ENCODE results near the gene ZC3H12C.

ZC3H12C gene

DNA sequence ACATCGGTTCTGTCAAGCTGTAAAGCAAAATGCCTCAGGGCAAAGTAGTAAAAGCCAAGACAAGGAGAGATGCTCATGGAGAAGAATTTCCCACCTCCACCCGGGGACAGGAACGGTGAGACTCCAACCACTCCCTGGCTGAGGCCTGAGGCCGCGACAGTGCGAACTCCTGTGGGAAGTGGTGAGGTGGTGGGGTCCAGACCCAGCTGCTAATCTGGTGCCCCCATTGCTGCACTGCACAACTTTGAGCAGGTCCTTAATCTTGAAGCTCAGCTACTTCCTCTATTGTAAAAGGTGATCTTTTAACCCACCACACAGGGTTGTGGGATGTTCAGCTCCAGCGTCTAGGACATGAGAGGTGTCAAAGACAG lies 83.9 kb downstream of the ZC3H12C start:
- TF ChIP-seq, protein P1, sequence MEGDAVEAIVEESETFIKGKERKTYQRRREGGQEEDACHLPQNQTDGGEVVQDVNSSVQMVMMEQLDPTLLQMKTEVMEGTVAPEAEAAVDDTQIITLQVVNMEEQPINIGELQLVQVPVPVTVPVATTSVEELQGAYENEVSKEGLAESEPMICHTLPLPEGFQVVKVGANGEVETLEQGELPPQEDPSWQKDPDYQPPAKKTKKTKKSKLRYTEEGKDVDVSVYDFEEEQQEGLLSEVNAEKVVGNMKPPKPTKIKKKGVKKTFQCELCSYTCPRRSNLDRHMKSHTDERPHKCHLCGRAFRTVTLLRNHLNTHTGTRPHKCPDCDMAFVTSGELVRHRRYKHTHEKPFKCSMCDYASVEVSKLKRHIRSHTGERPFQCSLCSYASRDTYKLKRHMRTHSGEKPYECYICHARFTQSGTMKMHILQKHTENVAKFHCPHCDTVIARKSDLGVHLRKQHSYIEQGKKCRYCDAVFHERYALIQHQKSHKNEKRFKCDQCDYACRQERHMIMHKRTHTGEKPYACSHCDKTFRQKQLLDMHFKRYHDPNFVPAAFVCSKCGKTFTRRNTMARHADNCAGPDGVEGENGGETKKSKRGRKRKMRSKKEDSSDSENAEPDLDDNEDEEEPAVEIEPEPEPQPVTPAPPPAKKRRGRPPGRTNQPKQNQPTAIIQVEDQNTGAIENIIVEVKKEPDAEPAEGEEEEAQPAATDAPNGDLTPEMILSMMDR (IDR thresholded peaks at IDR 0.05; ENCODE audit: insufficient read depth, low read depth, low read length, missing control alignments) = no peak
- DNase-seq (ENCODE audit: low read depth) = no peak
- no peak overlapping the region for H3K4me3 ChIP-seq (ENCODE audit: low read depth, low read length)

DNA sequence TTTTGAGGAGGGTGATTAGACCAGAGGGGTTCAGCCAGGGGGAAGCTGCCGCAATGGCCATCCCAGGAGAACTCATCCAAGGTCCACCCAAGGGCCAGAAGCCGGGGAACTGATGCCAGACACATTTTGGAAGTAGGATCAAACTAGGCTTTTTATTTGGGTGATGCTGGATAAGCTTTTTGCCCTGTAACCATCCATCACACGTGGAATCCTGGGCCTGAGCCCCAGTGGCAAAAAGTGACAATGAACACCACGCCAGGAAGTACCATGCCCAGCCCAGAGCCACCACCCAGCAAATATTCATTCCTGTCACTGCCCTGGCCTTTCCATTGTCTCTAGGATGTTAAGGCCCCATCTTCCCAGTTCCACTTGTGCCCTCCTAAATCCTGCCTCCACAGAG lies 85.9 kb downstream of the ZC3H12C start:
- no peak for DNase-seq (ENCODE audit: low read depth)
- H3K4me3 ChIP-seq (ENCODE audit: low read depth, low read length) = no peak overlapping the region
- TF ChIP-seq, protein P1 (IDR thresholded peaks at IDR 0.05; ENCODE audit: insufficient read depth, low read depth, low read length, missing control alignments) = no peak

DNA sequence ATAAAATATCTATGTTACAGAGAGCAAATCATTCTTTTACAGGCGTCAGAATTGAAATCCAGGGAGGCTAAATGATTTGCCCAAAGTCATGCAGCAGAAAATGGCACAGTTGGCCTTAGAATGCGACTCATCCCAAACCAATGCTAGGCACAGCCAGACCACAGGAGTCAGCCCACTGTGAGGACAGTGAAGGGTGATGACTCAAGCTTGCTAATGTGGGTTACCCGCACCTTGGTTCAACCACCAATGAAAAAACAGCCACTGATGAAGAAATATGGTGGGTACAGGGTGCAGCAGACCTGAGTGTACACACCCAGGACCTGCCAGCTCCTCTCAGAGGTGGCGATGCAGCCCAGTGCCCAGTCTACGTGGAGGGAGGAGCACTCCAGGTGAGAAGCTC lies 89.7 kb downstream of the ZC3H12C start:
- TF ChIP-seq, protein P1 (IDR thresholded peaks at IDR 0.05; ENCODE audit: insufficient read depth, low read depth, low read length, missing control alignments) = no peak
- H3K4me3 ChIP-seq (ENCODE audit: low read depth, low read length) = no peak overlapping the region
- DNase-seq (ENCODE audit: low read depth) = no peak

DNA sequence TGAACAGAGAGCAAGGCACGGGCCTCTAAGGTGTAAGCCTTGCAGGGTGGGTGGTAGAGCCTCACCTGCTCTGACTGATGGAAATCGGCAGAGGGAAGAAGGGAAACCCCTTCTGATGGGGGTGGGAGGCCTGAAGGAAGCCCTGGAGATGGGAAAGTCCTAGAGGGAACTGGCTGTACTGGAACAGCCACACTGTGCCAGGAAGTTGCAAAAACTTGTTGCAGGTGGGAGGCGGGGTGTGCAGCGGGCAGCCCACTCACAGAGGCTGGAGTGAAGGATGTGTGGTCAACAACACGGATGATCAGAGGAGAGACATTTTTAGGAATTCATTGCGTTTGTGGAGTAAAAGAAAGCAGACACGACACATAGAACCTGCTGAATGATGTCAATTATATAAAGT lies 91.3 kb downstream of the ZC3H12C start:
- TF ChIP-seq, protein P1 (IDR thresholded peaks at IDR 0.05; ENCODE audit: insufficient read depth, low read depth, low read length, missing control alignments) = no peak
- no peak overlapping the region for H3K4me3 ChIP-seq (ENCODE audit: low read depth, low read length)

DNA sequence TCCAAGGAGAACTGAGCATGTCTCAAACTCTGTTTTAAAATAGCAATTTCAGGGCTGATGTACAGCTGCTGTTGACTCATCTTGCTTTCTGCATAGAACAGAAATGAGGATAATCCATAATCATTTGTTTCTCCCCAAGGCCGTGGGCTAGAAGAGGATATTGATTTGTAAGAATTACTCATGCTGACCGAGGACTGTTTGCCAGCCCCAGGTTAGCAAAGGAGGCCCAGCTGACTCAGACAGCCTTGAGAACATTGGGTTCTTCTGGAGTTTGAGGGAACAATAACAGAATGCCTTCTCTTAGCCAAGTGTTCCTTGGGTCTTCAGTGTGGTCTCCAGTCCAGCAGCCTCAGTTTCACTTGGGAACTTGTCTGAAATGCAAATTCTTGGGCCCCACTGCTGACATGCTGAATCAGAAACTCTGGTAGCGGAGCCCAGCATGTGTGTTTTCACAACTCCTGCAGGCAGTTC lies 92.0 kb downstream of the ZC3H12C start:
- no peak for DNase-seq (ENCODE audit: low read depth)

More for the DNA sequence above, 91.3 kb downstream of the ZC3H12C start:
- DNase-seq (ENCODE audit: low read depth) = no peak

DNA sequence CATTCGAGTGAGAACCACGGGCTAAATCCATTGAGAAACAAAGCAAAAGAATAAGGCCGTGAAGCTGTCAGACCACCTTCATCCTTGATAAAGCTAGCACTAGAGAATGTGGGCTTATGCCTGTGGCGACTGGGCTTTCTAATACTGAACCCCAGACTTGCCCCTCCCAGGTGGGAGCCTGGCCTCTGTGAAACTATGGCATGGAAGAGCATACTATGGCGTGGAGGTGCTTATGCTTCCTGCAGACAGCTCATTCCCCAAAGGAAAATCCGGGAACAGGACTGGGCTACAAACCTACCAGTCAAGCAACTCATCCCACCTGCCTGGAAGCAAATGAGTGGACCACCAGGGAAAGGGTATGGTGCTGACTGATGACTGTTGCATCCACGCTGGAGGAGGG lies 92.4 kb downstream of the ZC3H12C start:
- TF ChIP-seq, protein P1 (IDR thresholded peaks at IDR 0.05; ENCODE audit: insufficient read depth, low read depth, low read length, missing control alignments) = no peak
- H3K4me3 ChIP-seq (ENCODE audit: low read depth, low read length) = no peak overlapping the region
- no peak for DNase-seq (ENCODE audit: low read depth)

More for the DNA sequence above, 92.0 kb downstream of the ZC3H12C start:
- H3K4me3 ChIP-seq (ENCODE audit: low read depth, low read length) = no peak overlapping the region
- TF ChIP-seq, protein P1 (IDR thresholded peaks at IDR 0.05; ENCODE audit: insufficient read depth, low read depth, low read length, missing control alignments) = no peak

DNA sequence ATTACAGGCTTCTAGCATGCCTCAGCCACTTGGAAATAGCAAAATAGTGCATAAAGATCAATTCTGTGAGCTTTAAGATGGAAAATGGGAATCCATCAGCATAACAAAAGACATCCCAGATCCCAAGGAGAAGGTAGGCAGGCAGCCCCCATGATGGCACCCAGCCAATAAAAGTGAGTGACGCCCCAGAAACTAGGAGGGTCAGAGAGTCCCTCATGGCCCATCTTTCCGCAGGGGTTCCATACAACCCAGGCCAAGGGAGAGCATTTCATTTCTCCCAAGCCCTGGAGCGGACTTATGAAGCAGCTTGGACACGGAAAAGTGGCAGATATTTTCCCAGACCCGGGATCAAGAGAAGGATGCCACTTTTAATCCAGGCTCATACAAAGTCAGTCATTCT lies 93.3 kb downstream of the ZC3H12C start:
- no peak overlapping the region for H3K4me3 ChIP-seq (ENCODE audit: low read depth, low read length)
- no peak for DNase-seq (ENCODE audit: low read depth)
- TF ChIP-seq, protein P1 (IDR thresholded peaks at IDR 0.05; ENCODE audit: insufficient read depth, low read depth, low read length, missing control alignments) = no peak

All from GM12865 (cell line).